GM13976 (cell line): ENCODE data around the gene TENM3.

Experiments used
- DNase-seq: peaks from one replicate; pipeline ENCODE4 v3.0.0; 2012; ENCODE audit warnings: low spot score
- CTCF ChIP-seq: IDR thresholded peaks from 2 replicates; pipeline ENCODE4 v1.5.1; 2012; ENCODE audit warnings: borderline replicate concordance, mild to moderate bottlenecking; ENCODE audit not compliant: insufficient read depth; ENCODE audit errors: extremely low read depth, missing control alignments, control extremely low read depth
- in situ Hi-C: fragments of 300-500 bp; cut with MboI; formaldehyde crosslinking; loops from one replicate; pipeline ENCODE4 v1.12.0; 2022; ENCODE audit warnings: low sequenced_read_pairs, mixed read lengths, inconsistent platforms; ENCODE audit not compliant: unreplicated experiment

The TENM3 gene

DNA sequence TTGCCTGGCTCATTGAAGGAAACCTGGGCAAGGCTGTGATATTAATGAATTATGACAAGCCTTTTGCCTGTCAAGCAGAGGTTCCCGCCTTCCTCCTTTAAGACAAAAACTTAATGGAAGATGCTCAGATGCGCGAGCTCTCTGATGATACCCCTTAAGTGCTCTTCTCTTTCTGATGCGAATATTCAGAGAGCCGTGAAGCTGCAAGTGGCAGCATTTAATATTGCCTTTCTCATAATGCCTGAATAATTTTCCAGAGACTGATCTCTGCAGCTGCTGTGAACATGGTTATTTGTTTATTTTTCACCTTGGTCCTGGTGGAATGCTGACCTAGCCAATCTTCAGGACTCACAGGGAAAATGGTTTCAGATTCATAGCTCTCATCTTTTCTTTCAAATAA lies 251.8 kb downstream of the TENM3 start:
- no peak for TF ChIP-seq CTCF
- in situ Hi-C loops: loop anchor here (25.0 kb wide), 1 partner anchor 417 kb away; the partner anchor contains the start of gene DCTD

DNA sequence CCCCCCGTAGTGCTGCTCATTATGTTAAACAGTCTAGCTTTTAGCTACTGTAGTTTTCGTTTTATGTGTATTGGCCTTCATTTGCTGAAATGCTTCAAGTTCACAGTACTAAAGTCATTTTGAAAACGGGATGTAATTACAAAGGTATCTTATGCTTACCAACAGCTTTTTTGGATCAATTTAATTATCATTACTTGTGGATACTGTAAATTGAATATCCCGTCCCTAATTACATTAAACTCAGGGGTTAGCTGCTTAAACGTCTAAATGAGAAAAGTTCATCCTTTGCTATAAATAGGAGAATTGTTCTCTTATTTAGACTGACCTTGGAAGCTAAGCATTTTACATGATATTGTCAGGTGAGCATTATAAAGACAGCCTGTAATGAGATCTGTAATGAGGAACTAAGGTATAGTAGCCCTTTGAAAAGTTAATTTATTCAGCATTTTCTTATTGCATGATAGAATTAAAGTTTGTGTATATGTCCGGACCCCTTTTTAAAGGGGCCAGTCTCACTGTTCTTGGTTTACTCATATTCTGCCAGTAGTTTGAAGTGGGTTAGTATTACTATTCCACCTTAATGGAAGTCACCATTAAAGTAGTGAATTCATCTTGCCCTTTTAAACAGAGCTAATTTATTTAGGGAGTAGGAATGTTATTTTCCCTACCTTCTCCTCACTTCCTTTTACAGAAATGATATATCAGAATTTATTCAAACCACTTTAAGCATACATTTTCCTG lies 252.6 kb downstream of the TENM3 start:
- in situ Hi-C loops: loop anchor here (25.0 kb wide), 1 partner anchor 416 kb away; the partner anchor contains the start of gene DCTD
- no peak for TF ChIP-seq CTCF
- DNase-seq: no peak

More for the DNA sequence above, 251.8 kb downstream of the TENM3 start:
- DNase-seq: no peak

- in situ Hi-C loops: loop anchor here (25.0 kb wide), 1 partner anchor 416 kb away; the partner anchor contains the start of gene DCTD
- no peak for TF ChIP-seq CTCF
- DNase-seq: no peak
Observed at GRCh38 chr4:182496408-182496807, 253.2 kb downstream of the TENM3 start.

DNA sequence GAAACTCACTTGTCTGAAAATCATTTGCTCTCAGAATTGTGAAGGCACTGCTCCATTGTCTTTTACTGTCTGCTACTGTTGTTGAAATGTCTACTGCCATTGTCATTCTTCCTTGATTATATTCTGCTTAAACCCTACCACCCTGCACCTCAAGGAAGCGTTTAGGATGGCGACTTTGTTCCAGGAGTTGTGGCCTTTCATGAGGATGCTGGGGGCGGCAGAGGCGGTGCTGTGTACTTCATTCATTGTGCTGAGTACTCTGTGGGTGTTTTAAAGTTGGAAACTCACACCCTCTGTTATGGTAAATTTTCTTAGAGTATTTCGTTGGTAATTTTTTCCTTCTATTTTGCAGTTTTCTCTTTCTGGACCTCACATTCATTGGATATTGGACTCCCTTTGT lies 258.9 kb downstream of the TENM3 start:
- no peak for TF ChIP-seq CTCF
- in situ Hi-C loops: no loop called here
- DNase-seq: no peak

GRCh38 chr4:182504463-182504862 lies 261.3 kb downstream of the TENM3 start:
- TF ChIP-seq CTCF: no peak
- in situ Hi-C loops: no loop called here
- DNase-seq: no peak

- DNase-seq: no peak
- in situ Hi-C loops: no loop called here
- no peak for TF ChIP-seq CTCF
Observed at GRCh38 chr4:182507805-182508204, 264.6 kb downstream of the TENM3 start.

- in situ Hi-C loops: no loop called here
- TF ChIP-seq CTCF: no peak
- DNase-seq: no peak
Observed at GRCh38 chr4:182510836-182511235, 267.6 kb downstream of the TENM3 start.
